Measurements from ENCODE around the gene ALG14. TPM values are rescaled to one million over a fixed set of nuclear protein-coding genes. Genes with fewer than 3 reads are reported as not detected.

Gene ALG14
- total and polyA plus RNA-seq, 2 of the 4 experiments (the other 2 are of a cell fraction): 1.7 to 2.0 TPM

DNA sequence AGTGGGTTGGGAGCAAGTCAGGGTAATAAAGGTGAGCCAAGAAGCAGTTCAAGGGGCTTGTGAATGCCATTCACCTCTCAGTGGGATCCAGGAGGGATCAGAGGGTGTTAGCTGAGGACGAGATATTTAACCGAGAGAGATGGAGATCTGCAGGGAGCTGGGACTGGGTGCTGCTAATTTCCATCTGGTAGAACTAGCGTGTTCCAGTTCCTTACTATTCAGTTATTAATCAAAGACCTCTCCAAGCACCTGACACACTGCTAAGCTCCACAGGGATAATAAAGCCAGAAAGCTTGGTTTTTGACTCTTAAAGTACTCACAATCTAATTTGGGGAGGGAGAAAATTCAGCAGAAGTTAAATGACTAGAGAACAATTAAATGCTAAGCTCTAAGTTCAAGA lies 57.7 kb downstream of the ALG14 start:
- Histone ChIP-seq H4K91ac (ENCODE audit: insufficient read depth, low read depth, low read length) (no peak overlapping the region), H2AK5ac (ENCODE audit: low read depth, low read length) (no peak overlapping the region), H2AFZ (replicated peaks; ENCODE audit: low read length, poor library complexity) (no peak overlapping the region), H2BK20ac (ENCODE audit: low read depth, low read length) (no peak overlapping the region), H4K20me1 (ENCODE audit: insufficient read depth, low read length) (no peaks in the 10 kb centered on the region), H3K27ac (ENCODE audit: insufficient read depth, low read length) (no peak overlapping the region), H3K4ac (ENCODE audit: low read depth, low read length) (no peak overlapping the region; the same call in 1 of the 2 replicates), H3K23ac (ENCODE audit: low read depth, low read length) (no peak overlapping the region), H4K5ac (ENCODE audit: low read depth, low read length) (no peak overlapping the region), H3K56ac (ENCODE audit: extremely low read depth, insufficient read depth, low read length) (no peak overlapping the region), H3K9me3 (ENCODE audit: control insufficient read depth, insufficient read depth, low read length) (no peaks in the 10 kb centered on the region), H3K4me2 (ENCODE audit: low read depth, low read length) (no peak overlapping the region), H2BK5ac (ENCODE audit: low read depth, low read length, poor library complexity, severe bottlenecking) (no peak overlapping the region), H2AK9ac (replicated peaks; ENCODE audit: low read depth, low read length, poor library complexity) (no peak overlapping the region), H3K36me3 (ENCODE audit: control insufficient read depth, insufficient read depth, low read length) (no peaks in the 10 kb centered on the region), H3K4me3 (ENCODE audit: insufficient read depth, low read depth, low read length) (no peak overlapping the region), H2BK120ac (ENCODE audit: low read depth, low read length) (no peak overlapping the region), H4K8ac (ENCODE audit: low read depth in 2 of 2, low read length in 2 of 2) (no peak overlapping the region), H3K9me1 (ENCODE audit: insufficient read depth, low read length) (no peaks in the 10 kb centered on the region), H3K9ac (ENCODE audit: low read depth, low read length) (no peak overlapping the region), H3K27me3 (ENCODE audit: control insufficient read depth, insufficient read depth, low read length) (no peaks in the 10 kb centered on the region), H2BK15ac (ENCODE audit: low read depth, low read length) (no peak overlapping the region), H3K4me1 (ENCODE audit: control insufficient read depth, insufficient read depth, low read length) (peaks cover 9% of the 10 kb centered on the region), H3K18ac (ENCODE audit: low read depth, low read length) (no peak overlapping the region), H3K79me1 (ENCODE audit: low read depth in 1 of 2, low read length in 2 of 2) (no peaks in the 10 kb centered on the region), H3K14ac (replicated peaks; ENCODE audit: low read depth, low read length) (no peak overlapping the region)
- dilution Hi-C loops (cut with HindIII; ENCODE audit: low sequenced_read_pairs, unreplicated experiment) (no loop called here), in situ Hi-C loops (cut with MboI; ENCODE audit: low sequenced_read_pairs) (no loop called here), intact Hi-C loops (cut with micrococcal nuclease) (no loop called here)
- TF ChIP-seq RFX5 (IDR thresholded peaks at IDR 0.05; ENCODE audit: low read depth, low read length): no peak
- no peak for TF ChIP-seq POLR2A (IDR thresholded peaks at IDR 0.05; ENCODE audit: low read depth, low read length)
- no peak for TF ChIP-seq CEBPB (IDR thresholded peaks at IDR 0.05; ENCODE audit: low read depth, low read length)
- TF ChIP-seq RCOR1 (IDR thresholded peaks at IDR 0.05; ENCODE audit: insufficient replicate concordance, low read length): no peak
- TF ChIP-seq MXI1 (IDR thresholded peaks at IDR 0.05; ENCODE audit: borderline replicate concordance, low read depth, low read length): no peak
- no peak for TF ChIP-seq RAD21 (IDR thresholded peaks at IDR 0.05; ENCODE audit: low read length)
- no peak for TF ChIP-seq FOS (IDR thresholded peaks at IDR 0.05; ENCODE audit: low read depth, low read length)
- TF ChIP-seq BHLHE40 (IDR thresholded peaks at IDR 0.05; ENCODE audit: low read depth, low read length): no peak
- TF ChIP-seq NFE2L2 (IDR thresholded peaks at IDR 0.05; ENCODE audit: low read depth, low read length): no peak
- TF ChIP-seq, protein P1, sequence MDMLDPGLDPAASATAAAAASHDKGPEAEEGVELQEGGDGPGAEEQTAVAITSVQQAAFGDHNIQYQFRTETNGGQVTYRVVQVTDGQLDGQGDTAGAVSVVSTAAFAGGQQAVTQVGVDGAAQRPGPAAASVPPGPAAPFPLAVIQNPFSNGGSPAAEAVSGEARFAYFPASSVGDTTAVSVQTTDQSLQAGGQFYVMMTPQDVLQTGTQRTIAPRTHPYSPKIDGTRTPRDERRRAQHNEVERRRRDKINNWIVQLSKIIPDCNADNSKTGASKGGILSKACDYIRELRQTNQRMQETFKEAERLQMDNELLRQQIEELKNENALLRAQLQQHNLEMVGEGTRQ (IDR thresholded peaks at IDR 0.05; ENCODE audit: low read depth, low read length): no peak
- no peak for TF ChIP-seq MAFK (IDR thresholded peaks at IDR 0.05; ENCODE audit: low read depth, low read length)
- no peak for TF ChIP-seq SMC3 (IDR thresholded peaks at IDR 0.05; ENCODE audit: low read depth, low read length)
- no peak for TF ChIP-seq CHD1 (IDR thresholded peaks at IDR 0.05; ENCODE audit: low read depth, low read length)
- TF ChIP-seq, protein P2, sequence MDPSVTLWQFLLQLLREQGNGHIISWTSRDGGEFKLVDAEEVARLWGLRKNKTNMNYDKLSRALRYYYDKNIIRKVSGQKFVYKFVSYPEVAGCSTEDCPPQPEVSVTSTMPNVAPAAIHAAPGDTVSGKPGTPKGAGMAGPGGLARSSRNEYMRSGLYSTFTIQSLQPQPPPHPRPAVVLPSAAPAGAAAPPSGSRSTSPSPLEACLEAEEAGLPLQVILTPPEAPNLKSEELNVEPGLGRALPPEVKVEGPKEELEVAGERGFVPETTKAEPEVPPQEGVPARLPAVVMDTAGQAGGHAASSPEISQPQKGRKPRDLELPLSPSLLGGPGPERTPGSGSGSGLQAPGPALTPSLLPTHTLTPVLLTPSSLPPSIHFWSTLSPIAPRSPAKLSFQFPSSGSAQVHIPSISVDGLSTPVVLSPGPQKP (IDR thresholded peaks at IDR 0.05; ENCODE audit: borderline replicate concordance, low read depth, low read length): no peak
- no peak for TF ChIP-seq MAZ (IDR thresholded peaks at IDR 0.05; ENCODE audit: borderline replicate concordance, low read depth, low read length)
- TF ChIP-seq, protein P3, sequence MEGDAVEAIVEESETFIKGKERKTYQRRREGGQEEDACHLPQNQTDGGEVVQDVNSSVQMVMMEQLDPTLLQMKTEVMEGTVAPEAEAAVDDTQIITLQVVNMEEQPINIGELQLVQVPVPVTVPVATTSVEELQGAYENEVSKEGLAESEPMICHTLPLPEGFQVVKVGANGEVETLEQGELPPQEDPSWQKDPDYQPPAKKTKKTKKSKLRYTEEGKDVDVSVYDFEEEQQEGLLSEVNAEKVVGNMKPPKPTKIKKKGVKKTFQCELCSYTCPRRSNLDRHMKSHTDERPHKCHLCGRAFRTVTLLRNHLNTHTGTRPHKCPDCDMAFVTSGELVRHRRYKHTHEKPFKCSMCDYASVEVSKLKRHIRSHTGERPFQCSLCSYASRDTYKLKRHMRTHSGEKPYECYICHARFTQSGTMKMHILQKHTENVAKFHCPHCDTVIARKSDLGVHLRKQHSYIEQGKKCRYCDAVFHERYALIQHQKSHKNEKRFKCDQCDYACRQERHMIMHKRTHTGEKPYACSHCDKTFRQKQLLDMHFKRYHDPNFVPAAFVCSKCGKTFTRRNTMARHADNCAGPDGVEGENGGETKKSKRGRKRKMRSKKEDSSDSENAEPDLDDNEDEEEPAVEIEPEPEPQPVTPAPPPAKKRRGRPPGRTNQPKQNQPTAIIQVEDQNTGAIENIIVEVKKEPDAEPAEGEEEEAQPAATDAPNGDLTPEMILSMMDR (conservative IDR thresholded peaks at IDR 0.05; ENCODE audit: low read depth, low read length): no peak
- WGBS, 2 experiments (ENCODE audit: extremely low coverage in 2 of 2, insufficient read length in 1 of 2): 100% methylated on average over 2 of the region's 3 CpGs; no CpG with 5 or more reads in 1 of the 2 experiments
- ATAC-seq (ENCODE audit: low read depth) (no peak), DNase-seq (no peak)
- ChIA-PET POLR2A (ENCODE audit: unreplicated experiment) (no interaction called here), CTCF (no interaction called here)
- BruUV-seq (replicated peaks): no TSS peak
